Thoracic aorta (tissue), 2 donors: ENCODE measurements around the gene DEPDC5. TPM values are rescaled to one million over a fixed set of nuclear protein-coding genes. Genes with fewer than 3 reads are reported as not detected.

Experiments used
- ATAC-seq: fragments of 150-250 bp; one replicate; pipeline ENCODE4 v1.8.0; 2017; ENCODE audit warnings: low read depth; ENCODE audit not compliant: insufficient number of reproducible peaks, low FRiP score
- DNase-seq: peaks from one replicate; pipeline ENCODE4 v3.0.0-alpha.2; 2020; ENCODE audit warnings: low spot score
- H3K27ac ChIP-seq, 2 donors: fragments of 200-600 bp; sonication (generic); 1 replicate in 1 of 2; 2 replicates in 1 of 2; pipeline ENCODE4 v1.5.1; 2016; ENCODE audit warnings: mild to moderate bottlenecking in 2 of 2, moderate library complexity in 2 of 2
- H3K27me3 ChIP-seq: fragments of 200-600 bp; sonication (generic); replicated peaks from 2 replicates; pipeline ENCODE4 v1.6.0; 2016; ENCODE audit warnings: mild to moderate bottlenecking; ENCODE audit not compliant: insufficient read depth
- H3K36me3 ChIP-seq: fragments of 200-600 bp; sonication (generic); one replicate; pipeline ENCODE4 v1.5.1; 2016
- H3K4me1 ChIP-seq, 2 donors: fragments of 200-600 bp; sonication (generic); 1 replicate in 1 of 2; 2 replicates in 1 of 2; pipeline versions ENCODE4 v1.5.1 to v1.6.0; 2016; ENCODE audit warnings: low read depth in 2 of 2, mild to moderate bottlenecking in 1 of 2; ENCODE audit not compliant: control insufficient read depth in 1 of 2
- H3K4me3 ChIP-seq: fragments of 200-600 bp; sonication (generic); 2 replicates; pipeline ENCODE4 v1.5.1; 2016; ENCODE audit warnings: mild to moderate bottlenecking
- H3K9me3 ChIP-seq: fragments of 200-600 bp; sonication (generic); 2 replicates; pipeline ENCODE4 v1.5.1; 2016
- CTCF ChIP-seq: fragments of 200-600 bp; sonication (generic); IDR thresholded peaks from one replicate; pipeline ENCODE4 v1.5.1; 2019; ENCODE audit warnings: antibody characterized with exemption
- total RNA-seq, 2 donors: library from RNA; depleted of rRNA; stranded (reverse); fragments of >200 nt; gene quantifications; one replicate each; pipeline versions ENCODE4 v1.1.0 to v1.2.3, GENCODE V29; 2016

Gene DEPDC5
- total RNA-seq, 2 donors from 2014 or later, result 31.3 to 52.7 TPM

GRCh38 chr22:31846161-31847115, 92.6 kb downstream of the DEPDC5 start:
- TF ChIP-seq CTCF, result no peak
- ATAC-seq, result no peak
- no peak overlapping the region for H3K4me3 ChIP-seq
- H3K4me1 ChIP-seq, result no peaks in the 10 kb centered on the region
- H3K27ac ChIP-seq, result no peak overlapping the region
- no peaks in the 10 kb centered on the region for H3K27me3 ChIP-seq
- DNase-seq, result no peak
- no peaks in the 10 kb centered on the region for H3K9me3 ChIP-seq
- peaks cover 61% of the 10 kb centered on the region for H3K36me3 ChIP-seq

- Histone ChIP-seq H3K4me3 (no peak overlapping the region), H3K36me3 (peaks cover 58% of the 10 kb centered on the region)
- no peak for TF ChIP-seq CTCF
These were observed 94.6 kb downstream of the DEPDC5 start for GRCh38 chr22:31848411-31848810.

GRCh38 chr22:31850135-31850534, 96.3 kb downstream of the DEPDC5 start:
- no peak for TF ChIP-seq CTCF
- no peak overlapping the region for H3K4me3 ChIP-seq
- ATAC-seq, result no peak
- no peak for DNase-seq
- peaks cover 48% of the 10 kb centered on the region for H3K36me3 ChIP-seq
- H3K27me3 ChIP-seq, result no peaks in the 10 kb centered on the region
- no peak overlapping the region for H3K27ac ChIP-seq
- H3K9me3 ChIP-seq, result no peaks in the 10 kb centered on the region
- no peaks in the 10 kb centered on the region for H3K4me1 ChIP-seq

More at GRCh38 chr22:31848411-31848810, 94.6 kb downstream of the DEPDC5 start:
- DNase-seq (no peak), ATAC-seq (no peak)
- H3K9me3 ChIP-seq, result no peaks in the 10 kb centered on the region
- no peak overlapping the region for H3K27ac ChIP-seq
- no peaks in the 10 kb centered on the region for H3K27me3 ChIP-seq
- H3K4me1 ChIP-seq, result no peaks in the 10 kb centered on the region

GRCh38 chr22:31852691-31853421, 99.0 kb downstream of the DEPDC5 start:
- TF ChIP-seq CTCF, result no peak
- DNase-seq, result no peak
- no peaks in the 10 kb centered on the region for H3K9me3 ChIP-seq

More at GRCh38 chr22:31852691-31853421, 99.0 kb downstream of the DEPDC5 start:
- no peak overlapping the region for H3K27ac ChIP-seq
- no peak for ATAC-seq
- H3K36me3 ChIP-seq, result peaks cover 24% of the 10 kb centered on the region
- no peaks in the 10 kb centered on the region for H3K4me1 ChIP-seq
- no peak overlapping the region for H3K4me3 ChIP-seq
- H3K27me3 ChIP-seq, result no peaks in the 10 kb centered on the region
